Body of pancreas (tissue), 4 donors: ENCODE measurements around the gene NOL3.

ENCODE experiments used
- CTCF ChIP-seq, 7 experiments: fragments of 450-650 bp in 4 of 7; fragments of 200-600 bp in 3 of 7; sonication (generic) in 3 of 7; IDR thresholded peaks; one replicate each; pipeline ENCODE4 v1.5.1; 2016 to 2019; ENCODE audit warnings: antibody characterized with exemption in 7 of 7
- POLR2A ChIP-seq, 3 donors: fragments of 450-650 bp; IDR thresholded peaks; one replicate each; pipeline ENCODE4 v1.6.1; 2016; ENCODE audit warnings: antibody characterized with exemption in 3 of 3, mild to moderate bottlenecking in 2 of 3

DNA sequence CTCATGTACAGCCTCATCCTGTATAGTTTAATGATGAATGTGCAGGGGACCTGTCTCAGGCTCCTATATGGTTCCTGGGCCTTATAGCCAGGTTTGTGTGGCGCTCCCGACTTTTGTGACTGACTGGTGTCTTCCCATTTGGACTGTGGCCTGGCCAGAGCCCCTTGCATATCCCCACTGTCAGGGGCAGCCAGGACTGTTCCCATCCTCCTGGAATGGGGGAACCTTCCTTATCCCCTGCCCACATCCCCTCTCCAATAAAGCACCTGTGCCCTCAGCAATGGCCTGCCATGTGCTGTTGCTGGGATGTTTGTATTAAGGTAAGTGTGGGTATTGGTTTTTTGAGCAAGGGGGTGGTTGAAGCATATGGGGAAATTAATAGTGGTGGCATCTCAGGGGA, 22.1 kb upstream of the NOL3 start:
- TF ChIP-seq CTCF (IDR thresholded peaks at IDR 0.05) (no peak), POLR2A (IDR thresholded peaks at IDR 0.05) (no peak)
